Tibial nerve (tissue), 4 donors: ENCODE results near the gene EMILIN2.

Experiments
- EP300 ChIP-seq, 2 donors: sonication (generic); formaldehyde crosslinking; IDR thresholded peaks; one replicate each; pipeline ENCODE4 v1.6.1; 2017; ENCODE audit warnings: antibody characterized with exemption in 2 of 2, mild to moderate bottlenecking in 1 of 2
- POLR2A ChIP-seq, 2 donors: fragments of 450-650 bp; IDR thresholded peaks; one replicate each; pipeline ENCODE4 v1.6.1; 2017; ENCODE audit warnings: antibody characterized with exemption in 2 of 2, mild to moderate bottlenecking in 2 of 2, moderate library complexity in 2 of 2
- TF ChIP-seq, protein P1 (sequence below), 5 experiments: fragments of 200-600 bp in 3 of 5; fragments of 450-650 bp in 2 of 5; sonication (generic) in 3 of 5; IDR thresholded peaks; one replicate each; pipeline ENCODE4 v1.5.1; 2016 to 2019; ENCODE audit warnings: antibody characterized with exemption in 5 of 5, mild to moderate bottlenecking in 3 of 5, moderate library complexity in 2 of 5

GRCh38 chr18:2805970-2806943 lies 40.5 kb upstream of the EMILIN2 start:
- TF ChIP-seq, protein P1, sequence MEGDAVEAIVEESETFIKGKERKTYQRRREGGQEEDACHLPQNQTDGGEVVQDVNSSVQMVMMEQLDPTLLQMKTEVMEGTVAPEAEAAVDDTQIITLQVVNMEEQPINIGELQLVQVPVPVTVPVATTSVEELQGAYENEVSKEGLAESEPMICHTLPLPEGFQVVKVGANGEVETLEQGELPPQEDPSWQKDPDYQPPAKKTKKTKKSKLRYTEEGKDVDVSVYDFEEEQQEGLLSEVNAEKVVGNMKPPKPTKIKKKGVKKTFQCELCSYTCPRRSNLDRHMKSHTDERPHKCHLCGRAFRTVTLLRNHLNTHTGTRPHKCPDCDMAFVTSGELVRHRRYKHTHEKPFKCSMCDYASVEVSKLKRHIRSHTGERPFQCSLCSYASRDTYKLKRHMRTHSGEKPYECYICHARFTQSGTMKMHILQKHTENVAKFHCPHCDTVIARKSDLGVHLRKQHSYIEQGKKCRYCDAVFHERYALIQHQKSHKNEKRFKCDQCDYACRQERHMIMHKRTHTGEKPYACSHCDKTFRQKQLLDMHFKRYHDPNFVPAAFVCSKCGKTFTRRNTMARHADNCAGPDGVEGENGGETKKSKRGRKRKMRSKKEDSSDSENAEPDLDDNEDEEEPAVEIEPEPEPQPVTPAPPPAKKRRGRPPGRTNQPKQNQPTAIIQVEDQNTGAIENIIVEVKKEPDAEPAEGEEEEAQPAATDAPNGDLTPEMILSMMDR (IDR thresholded peaks at IDR 0.05) = no peak
- TF ChIP-seq POLR2A (IDR thresholded peaks at IDR 0.05) = no peak
- TF ChIP-seq EP300 (IDR thresholded peaks at IDR 0.05) = no peak
